Measurements from ENCODE around the gene BCCIP. TPM values are rescaled to one million over a fixed set of nuclear protein-coding genes. Genes with fewer than 3 reads are reported as not detected.

BCCIP gene
- total and polyA plus RNA-seq, 2 of the 8 experiments (the other 6 are each of a cell fraction or from before 2014, with no cell fraction given) = 33.9 to 120 TPM

- Histone ChIP-seq H3K56ac (replicated peaks; ENCODE audit: insufficient read length, low read depth, low read length) (no peak overlapping the region), H3K23ac (ENCODE audit: insufficient read length) (no peak overlapping the region), H2BK15ac (ENCODE audit: low read length) (no peak overlapping the region), H4K20me1 (replicated peaks in 1 of 2; ENCODE audit: control insufficient read depth in 1 of 2, insufficient read depth in 2 of 2, low read length in 2 of 2) (peaks cover 5 to 11% of the 10 kb centered on the region in 2 experiments), H3K79me1 (ENCODE audit: low read depth, low read length) (no peaks in the 10 kb centered on the region), H2AK5ac (ENCODE audit: low read depth, low read length) (no peak overlapping the region), H2BK12ac (ENCODE audit: low read depth, low read length) (no peak overlapping the region), H3K4ac (replicated peaks; ENCODE audit: insufficient read length, low read depth, low read length) (no peak overlapping the region), H3K23me2 (ENCODE audit: low read depth, low read length) (no peaks in the 10 kb centered on the region), H3K27ac (ENCODE audit: low read depth, low read length) (no peak overlapping the region), H3K9me3 (ENCODE audit: insufficient read depth in 2 of 2, low read depth in 1 of 2, low read length in 1 of 2) (no peaks in the 10 kb centered on the region), H3K14ac (ENCODE audit: insufficient read length) (no peak overlapping the region), H3K9ac (replicated peaks in 1 of 4; ENCODE audit: extremely low read depth in 1 of 4, low read depth in 3 of 4, low read length in 3 of 4) (no peak overlapping the region), H3K4me2 (ENCODE audit: insufficient read depth in 1 of 2, low read depth in 2 of 2, low read length in 2 of 2) (no peak overlapping the region), H2BK120ac (replicated peaks; ENCODE audit: low read depth, low read length) (no peak overlapping the region), H2BK5ac (ENCODE audit: low read depth, low read length) (no peak overlapping the region), H4K91ac (replicated peaks; ENCODE audit: insufficient read length, low read length) (no peak overlapping the region), H4K5ac (ENCODE audit: insufficient read length, low read depth, low read length) (no peak overlapping the region), H3K27me3 (replicated peaks in 1 of 4; ENCODE audit: control insufficient read depth in 3 of 4, extremely low read depth in 1 of 4, insufficient read depth in 3 of 4, low read length in 3 of 4) (no peaks in the 10 kb centered on the region), H4K8ac (ENCODE audit: extremely low read depth, insufficient read depth, low read length) (no peak overlapping the region), H2BK20ac (ENCODE audit: low read length) (no peak overlapping the region), H3K4me3 (ENCODE audit: extremely low read depth in 1 of 4, insufficient read depth in 2 of 4, low read depth in 3 of 4, low read length in 4 of 4) (no peak overlapping the region), H3K79me2 (ENCODE audit: control insufficient read depth in 1 of 2, insufficient read depth in 2 of 2, low read length in 2 of 2) (no peaks in the 10 kb centered on the region), H3K4me1 (replicated peaks in 1 of 4; ENCODE audit: control insufficient read depth in 3 of 4, insufficient read depth in 4 of 4, low read length in 3 of 4) (no peaks in the 10 kb centered on the region), H3K36me3 (ENCODE audit: control insufficient read depth in 2 of 4, insufficient read depth in 4 of 4, low read length in 3 of 4) (peaks cover 26 to 75% (median 55%) of the 10 kb centered on the region in 4 experiments), H3K18ac (ENCODE audit: extremely low read depth, low read length) (no peak overlapping the region), H2AFZ (ENCODE audit: low read length) (no peak overlapping the region)
- DNase-seq (ENCODE audit: low read depth in 1 of 2, low spot score in 2 of 2) (no peak), FAIRE-seq (no peak)
- WGBS, 2 experiments (ENCODE audit: extremely low coverage in 1 of 2, insufficient coverage in 1 of 2, insufficient read length in 1 of 2, insufficient replicate concordance in 2 of 2, low coverage in 1 of 2, low lambda C conversion rate in 2 of 2, missing lambda C conversion rate in 1 of 2) = 76% methylated on average over 2 of the region's 2 CpGs; no CpG with 5 or more reads in 1 of the 2 experiments
- TF ChIP-seq JUND (IDR thresholded peaks at IDR 0.05; ENCODE audit: low read length) (no peak), POLR2A (IDR thresholded peaks at IDR 0.05; ENCODE audit: control extremely low read depth in 1 of 2, low read depth in 2 of 2, low read length in 2 of 2) (peak in 1 of 2 experiments; percentile 8; a peak in 1 of 3 replicates)
- POLR2A ChIA-PET (ENCODE audit: partially characterized antibody) = interaction anchor here (1.3 to 1.6 kb wide), 3 partner anchors 8 to 22 kb away, joined by 3 to 5 read pairs (median 4); no protein-coding TSS in a partner anchor
- CTCF ChIA-PET (ENCODE audit: partially characterized antibody) = no interaction called here
Observed at GRCh38 chr10:125836746-125837145, 13.4 kb downstream of the BCCIP start.

Measured in H1 (cell line).